Osteoblast (primary cell): ENCODE results near the gene COA8. TPM values are rescaled to one million over a fixed set of nuclear protein-coding genes. Genes with fewer than 3 reads are reported as not detected.

Source experiments
- DNase-seq: peaks from one replicate; pipeline ENCODE4 v3.0.0; 2011; ENCODE audit warnings: low spot score, mixed read lengths; ENCODE audit not compliant: insufficient read length; ENCODE audit errors: missing footprints
- H2AFZ ChIP-seq: 2 replicates; pipeline ENCODE4 v1.6.0; 2011; ENCODE audit warnings: mild to moderate bottlenecking, low read length
- H3K27ac ChIP-seq: 2 replicates; pipeline ENCODE4 v1.5.1; 2011; ENCODE audit warnings: mild to moderate bottlenecking, low read depth, low read length, moderate library complexity
- H3K27me3 ChIP-seq: 2 replicates; pipeline ENCODE4 v1.6.0; 2012; ENCODE audit warnings: mild to moderate bottlenecking, control low read depth, inconsistent platforms, low read length, moderate library complexity; ENCODE audit not compliant: insufficient read depth
- H3K36me3 ChIP-seq: 2 replicates; pipeline ENCODE4 v1.5.1; 2011; ENCODE audit warnings: mild to moderate bottlenecking, low read length, control low read depth, moderate library complexity; ENCODE audit not compliant: insufficient read depth
- H3K4me1 ChIP-seq: 2 replicates; pipeline ENCODE4 v1.5.1; 2011; ENCODE audit warnings: mild to moderate bottlenecking, low read length, control low read depth, moderate library complexity; ENCODE audit not compliant: insufficient read depth
- H3K4me2 ChIP-seq: 2 replicates; pipeline ENCODE4 v1.6.0; 2011; ENCODE audit warnings: mild to moderate bottlenecking, low read length; ENCODE audit not compliant: insufficient read depth
- H3K4me3 ChIP-seq: fragments of 200-600 bp; sonication (generic); 3 replicates; pipeline ENCODE4 v1.5.1; 2012; ENCODE audit warnings: mild to moderate bottlenecking, low read length, inconsistent platforms; ENCODE audit not compliant: insufficient read depth
- H3K79me2 ChIP-seq: 2 replicates; pipeline ENCODE4 v1.6.0; 2012; ENCODE audit warnings: mild to moderate bottlenecking, low read length, control low read depth, inconsistent platforms; ENCODE audit not compliant: insufficient read depth
- H3K9me3 ChIP-seq: 2 replicates; pipeline ENCODE4 v1.5.1; 2011; ENCODE audit warnings: low read depth, low read length, control low read depth
- H4K20me1 ChIP-seq: 2 replicates; pipeline ENCODE4 v1.6.0; 2012; ENCODE audit warnings: mild to moderate bottlenecking, low read length, control low read depth; ENCODE audit not compliant: insufficient read depth
- CTCF ChIP-seq: IDR thresholded peaks from 2 replicates; pipeline ENCODE4 v1.5.1; 2011; ENCODE audit warnings: mild to moderate bottlenecking, low read depth, low read length, moderate library complexity; ENCODE audit errors: extremely low read depth
- total RNA-seq: library from RNA; depleted of rRNA; stranded (reverse); fragments of >200 nt; gene quantifications from 2 replicates; pipeline ENCODE4 v1.2.3, GENCODE V29; 2012

Gene COA8
- total RNA-seq, 1 donor, result 24.6 TPM

DNA sequence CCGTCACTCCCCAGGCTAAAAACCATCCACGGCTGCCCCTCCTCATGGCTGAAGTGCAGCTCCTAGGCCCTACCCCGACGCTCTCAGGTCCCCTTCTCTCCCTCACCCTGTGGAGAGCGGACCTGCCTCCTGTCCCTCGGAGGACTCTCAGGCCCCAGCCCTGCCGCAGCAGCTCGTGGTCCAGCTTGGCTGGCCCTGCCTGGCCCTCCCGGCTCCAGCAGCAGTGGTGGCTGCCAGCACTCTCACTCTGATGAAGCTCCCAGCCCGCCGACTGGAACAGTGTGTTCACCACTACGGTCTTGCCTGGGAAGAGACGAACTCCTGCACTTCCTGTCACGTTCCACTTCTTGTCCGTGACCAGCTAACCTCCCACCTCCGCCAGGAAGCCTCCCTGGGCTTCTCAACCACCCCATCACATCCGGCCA, 11.4 kb upstream of the COA8 start:
- Histone ChIP-seq H3K4me1 (peaks cover 16% of the 10 kb centered on the region), H3K27me3 (no peaks in the 10 kb centered on the region), H3K9me3 (no peaks in the 10 kb centered on the region), H3K4me3 (no peak overlapping the region), H3K79me2 (peaks cover 21% of the 10 kb centered on the region), H3K36me3 (no peaks in the 10 kb centered on the region), H4K20me1 (peaks cover 36% of the 10 kb centered on the region), H3K27ac (peak overlapping the region; percentile 51), H2AFZ (no peak overlapping the region), H3K4me2 (peak overlapping the region; percentile 52)
- DNase-seq, result peak; percentile 80
- TF ChIP-seq CTCF, result no peak

DNA sequence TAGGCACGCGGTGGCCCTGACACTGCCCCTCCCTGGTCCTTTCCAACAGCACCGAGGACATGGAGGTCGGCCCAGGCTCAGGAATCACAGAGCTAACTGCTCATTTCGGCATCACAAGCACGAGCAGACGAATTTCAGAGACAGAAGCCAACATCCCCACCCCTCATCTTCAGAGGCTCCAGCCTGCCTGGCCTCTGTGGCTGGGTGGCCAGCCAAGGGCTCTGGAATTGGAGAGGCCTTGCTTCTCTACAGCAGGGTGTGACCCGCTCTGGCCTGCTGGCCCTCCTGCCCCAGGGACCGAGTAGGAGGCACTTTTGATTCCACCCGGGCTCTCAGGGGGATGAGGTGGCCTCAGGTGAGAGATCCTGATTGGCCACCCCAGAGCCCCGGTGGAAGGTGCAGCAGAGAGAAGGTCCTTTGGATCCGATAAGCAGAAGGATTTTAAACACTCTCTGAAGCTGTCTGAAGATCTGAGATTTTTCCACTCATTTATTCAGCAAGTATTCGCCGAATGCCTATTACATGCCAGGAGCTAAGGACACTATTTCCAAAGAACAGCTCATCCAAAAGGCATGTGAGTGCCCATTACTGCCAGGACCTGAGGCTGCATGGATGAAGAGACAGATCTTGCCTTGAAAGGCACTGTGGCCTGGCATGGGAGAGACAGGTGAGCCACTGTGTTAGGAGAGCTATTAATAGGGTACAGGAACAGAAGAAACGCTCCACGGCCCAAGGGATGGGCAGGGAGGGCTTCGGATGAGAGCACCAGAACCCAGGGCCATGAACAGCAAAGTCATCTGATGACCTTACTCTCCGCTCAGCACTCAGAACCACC, 10.5 kb upstream of the COA8 start:
- Histone ChIP-seq H4K20me1 (peaks cover 31% of the 10 kb centered on the region), H3K27ac (peak overlapping the region; percentile 51), H3K4me2 (peak overlapping the region; percentile 52), H3K27me3 (no peaks in the 10 kb centered on the region), H2AFZ (peak overlapping the region; percentile 58), H3K4me3 (peak overlapping the region; percentile 22), H3K36me3 (peaks cover 3% of the 10 kb centered on the region), H3K4me1 (peaks cover 18% of the 10 kb centered on the region), H3K79me2 (peaks cover 27% of the 10 kb centered on the region), H3K9me3 (no peaks in the 10 kb centered on the region)
- DNase-seq, result peak; percentile 96
- TF ChIP-seq CTCF, result no peak

DNA sequence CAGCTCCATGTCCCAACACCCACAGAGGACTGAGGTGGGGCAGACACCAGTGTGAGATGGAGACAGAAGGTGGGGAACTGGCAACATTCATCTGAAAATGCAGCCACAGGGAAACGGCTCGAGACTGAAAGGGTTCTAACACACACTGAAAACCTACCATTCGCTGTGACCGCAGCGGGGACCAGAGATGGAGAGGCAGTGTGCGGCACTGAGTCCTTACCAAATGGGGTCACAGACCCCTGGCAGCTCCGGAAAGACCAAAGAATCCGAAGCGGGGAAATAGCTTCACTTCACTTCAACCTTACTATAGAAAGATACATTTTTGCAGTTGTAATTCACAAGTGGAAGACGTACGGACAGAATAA, 9.9 kb upstream of the COA8 start:
- no peak for TF ChIP-seq CTCF
- H3K27me3 ChIP-seq, result no peaks in the 10 kb centered on the region
- H3K9me3 ChIP-seq, result no peaks in the 10 kb centered on the region
- H3K4me3 ChIP-seq, result no peak overlapping the region
- peak overlapping the region; percentile 51 for H3K27ac ChIP-seq
- H3K79me2 ChIP-seq, result peaks cover 33% of the 10 kb centered on the region
- peak overlapping the region; percentile 52 for H3K4me2 ChIP-seq
- peaks cover 5% of the 10 kb centered on the region for H3K36me3 ChIP-seq
- no peak overlapping the region for H2AFZ ChIP-seq
- peaks cover 34% of the 10 kb centered on the region for H4K20me1 ChIP-seq
- no peak for DNase-seq
- peaks cover 23% of the 10 kb centered on the region for H3K4me1 ChIP-seq

DNA sequence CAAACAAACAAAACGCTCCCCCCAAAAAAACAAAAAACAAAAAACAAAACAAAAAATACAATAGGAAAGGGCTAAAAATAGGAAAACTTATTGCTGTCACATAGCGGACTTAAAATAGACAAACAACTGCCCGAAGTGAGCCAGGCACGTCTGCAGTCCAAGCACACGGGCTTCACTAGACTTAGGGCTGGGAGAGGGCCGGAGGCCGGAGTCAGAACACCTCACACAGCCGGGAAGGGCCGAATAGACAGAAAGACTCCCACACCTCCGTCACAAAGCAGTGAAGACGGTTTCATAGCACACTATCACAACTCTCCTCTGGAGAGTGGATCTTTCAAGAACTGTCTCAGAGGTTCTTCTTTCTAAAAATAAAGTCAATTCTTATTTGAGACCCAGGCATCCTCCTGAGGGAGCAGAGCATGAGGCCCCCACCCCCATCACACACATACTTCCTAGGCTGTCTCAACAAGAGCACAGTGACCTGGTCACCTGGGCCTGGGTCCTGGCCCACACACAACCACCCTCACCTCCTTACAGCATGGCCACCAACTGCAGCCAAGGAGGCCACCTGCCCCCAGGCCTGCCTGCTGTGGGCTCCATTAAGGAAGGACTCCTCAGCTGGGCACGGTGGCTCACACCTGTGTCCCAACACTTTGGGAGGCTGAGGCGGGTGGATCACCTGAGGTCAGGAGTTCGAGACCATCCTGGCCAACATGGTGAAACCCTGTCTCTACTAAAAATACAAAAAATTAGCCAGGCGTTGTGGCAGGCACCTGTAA, 7.0 kb upstream of the COA8 start:
- peaks cover 33% of the 10 kb centered on the region for H3K36me3 ChIP-seq
- peaks cover 53% of the 10 kb centered on the region for H4K20me1 ChIP-seq
- TF ChIP-seq CTCF, result no peak
- no peak overlapping the region for H3K4me3 ChIP-seq
- H3K9me3 ChIP-seq, result no peaks in the 10 kb centered on the region
- H3K27ac ChIP-seq, result no peak overlapping the region
- no peak for DNase-seq
- no peak overlapping the region for H2AFZ ChIP-seq
- peaks cover 33% of the 10 kb centered on the region for H3K4me1 ChIP-seq
- H3K4me2 ChIP-seq, result no peak overlapping the region
- H3K79me2 ChIP-seq, result peaks cover 58% of the 10 kb centered on the region
- H3K27me3 ChIP-seq, result no peaks in the 10 kb centered on the region
